ENCODE measurements around the gene NID2.

The NID2 gene

GRCh38 chr14:52067873-52068614 lies 815 bp downstream of the NID2 start:
- peaks cover 12% of the 10 kb centered on the region for H3K36me3 ChIP-seq (ENCODE audit: control insufficient read depth, insufficient read depth, low read length, severe bottlenecking)
- H3K27me3 ChIP-seq (replicated peaks; ENCODE audit: control insufficient read depth, insufficient read depth, low read length): no peaks in the 10 kb centered on the region
- peak overlapping the region; percentile 94 for H3K4me3 ChIP-seq (ENCODE audit: low read length)
- H3K4me1 ChIP-seq (ENCODE audit: control insufficient read depth, insufficient read depth, low read length): peaks cover 47% of the 10 kb centered on the region
- H3K9ac ChIP-seq (ENCODE audit: low read length): peak overlapping the region; percentile 95
- H3K9me3 ChIP-seq (ENCODE audit: control insufficient read depth, low read length): no peaks in the 10 kb centered on the region
- DNase-seq (ENCODE audit: low read depth): peak; percentile 72

- Histone ChIP-seq H3K9me3 (ENCODE audit: control insufficient read depth, low read length) (no peaks in the 10 kb centered on the region), H3K4me1 (ENCODE audit: control insufficient read depth, insufficient read depth, low read length) (peaks cover 65% of the 10 kb centered on the region), H3K27me3 (replicated peaks; ENCODE audit: control insufficient read depth, insufficient read depth, low read length) (no peaks in the 10 kb centered on the region), H3K4me3 (ENCODE audit: low read length) (peak overlapping the region; percentile 37), H3K9ac (ENCODE audit: low read length) (no peak overlapping the region), H3K36me3 (ENCODE audit: control insufficient read depth, insufficient read depth, low read length, severe bottlenecking) (peaks cover 13% of the 10 kb centered on the region)
- no peak for DNase-seq (ENCODE audit: low read depth)
Observed at GRCh38 chr14:52064174-52064573, 4.7 kb downstream of the NID2 start.

- Histone ChIP-seq H3K4me3 (ENCODE audit: low read length) (peak overlapping the region; percentile 37), H3K36me3 (ENCODE audit: control insufficient read depth, insufficient read depth, low read length, severe bottlenecking) (peaks cover 24% of the 10 kb centered on the region), H3K27me3 (replicated peaks; ENCODE audit: control insufficient read depth, insufficient read depth, low read length) (no peaks in the 10 kb centered on the region), H3K4me1 (ENCODE audit: control insufficient read depth, insufficient read depth, low read length) (peaks cover 76% of the 10 kb centered on the region), H3K9me3 (ENCODE audit: control insufficient read depth, low read length) (no peaks in the 10 kb centered on the region), H3K9ac (ENCODE audit: low read length) (peak overlapping the region; percentile 27)
- DNase-seq (ENCODE audit: low read depth): peak; percentile 40
Observed at GRCh38 chr14:52063052-52063462, 5.8 kb downstream of the NID2 start.

- no peak overlapping the region for H3K4me3 ChIP-seq (ENCODE audit: low read length)
- no peaks in the 10 kb centered on the region for H3K27me3 ChIP-seq (replicated peaks; ENCODE audit: control insufficient read depth, insufficient read depth, low read length)
- no peak overlapping the region for H3K9ac ChIP-seq (ENCODE audit: low read length)
- peaks cover 70% of the 10 kb centered on the region for H3K4me1 ChIP-seq (ENCODE audit: control insufficient read depth, insufficient read depth, low read length)
- no peak for DNase-seq (ENCODE audit: low read depth)
- H3K36me3 ChIP-seq (ENCODE audit: control insufficient read depth, insufficient read depth, low read length, severe bottlenecking): peaks cover 27% of the 10 kb centered on the region
- no peaks in the 10 kb centered on the region for H3K9me3 ChIP-seq (ENCODE audit: control insufficient read depth, low read length)
Observed at GRCh38 chr14:52061890-52062289, 7.0 kb downstream of the NID2 start.

GRCh38 chr14:52061390-52061789 lies 7.5 kb downstream of the NID2 start:
- Histone ChIP-seq H3K4me3 (ENCODE audit: low read length) (no peak overlapping the region), H3K9ac (ENCODE audit: low read length) (no peak overlapping the region), H3K9me3 (ENCODE audit: control insufficient read depth, low read length) (no peaks in the 10 kb centered on the region), H3K4me1 (ENCODE audit: control insufficient read depth, insufficient read depth, low read length) (peaks cover 66% of the 10 kb centered on the region), H3K36me3 (ENCODE audit: control insufficient read depth, insufficient read depth, low read length, severe bottlenecking) (peaks cover 22% of the 10 kb centered on the region), H3K27me3 (replicated peaks; ENCODE audit: control insufficient read depth, insufficient read depth, low read length) (no peaks in the 10 kb centered on the region)
- no peak for DNase-seq (ENCODE audit: low read depth)

GRCh38 chr14:52060080-52060479 lies 8.8 kb downstream of the NID2 start:
- H3K9ac ChIP-seq (ENCODE audit: low read length): peak overlapping the region; percentile 69
- H3K9me3 ChIP-seq (ENCODE audit: control insufficient read depth, low read length): no peaks in the 10 kb centered on the region
- H3K4me3 ChIP-seq (ENCODE audit: low read length): peak overlapping the region; percentile 43
- DNase-seq (ENCODE audit: low read depth): no peak
- H3K27me3 ChIP-seq (replicated peaks; ENCODE audit: control insufficient read depth, insufficient read depth, low read length): no peaks in the 10 kb centered on the region
- H3K36me3 ChIP-seq (ENCODE audit: control insufficient read depth, insufficient read depth, low read length, severe bottlenecking): peaks cover 17% of the 10 kb centered on the region
- peaks cover 78% of the 10 kb centered on the region for H3K4me1 ChIP-seq (ENCODE audit: control insufficient read depth, insufficient read depth, low read length)

- H3K27me3 ChIP-seq (replicated peaks; ENCODE audit: control insufficient read depth, insufficient read depth, low read length): no peaks in the 10 kb centered on the region
- peak overlapping the region; percentile 43 for H3K4me3 ChIP-seq (ENCODE audit: low read length)
- peak overlapping the region; percentile 69 for H3K9ac ChIP-seq (ENCODE audit: low read length)
- no peaks in the 10 kb centered on the region for H3K9me3 ChIP-seq (ENCODE audit: control insufficient read depth, low read length)
- DNase-seq (ENCODE audit: low read depth): no peak
- peaks cover 79% of the 10 kb centered on the region for H3K4me1 ChIP-seq (ENCODE audit: control insufficient read depth, insufficient read depth, low read length)
- H3K36me3 ChIP-seq (ENCODE audit: control insufficient read depth, insufficient read depth, low read length, severe bottlenecking): peaks cover 17% of the 10 kb centered on the region
Observed at GRCh38 chr14:52059649-52060048, 9.2 kb downstream of the NID2 start.

- Histone ChIP-seq H3K9me3 (ENCODE audit: control insufficient read depth, low read length) (no peaks in the 10 kb centered on the region), H3K4me3 (ENCODE audit: low read length) (no peak overlapping the region), H3K9ac (ENCODE audit: low read length) (no peak overlapping the region), H3K4me1 (ENCODE audit: control insufficient read depth, insufficient read depth, low read length) (peaks cover 79% of the 10 kb centered on the region), H3K27me3 (replicated peaks; ENCODE audit: control insufficient read depth, insufficient read depth, low read length) (no peaks in the 10 kb centered on the region), H3K36me3 (ENCODE audit: control insufficient read depth, insufficient read depth, low read length, severe bottlenecking) (peaks cover 26% of the 10 kb centered on the region)
- no peak for DNase-seq (ENCODE audit: low read depth)
Observed at GRCh38 chr14:52058341-52058740, 10.5 kb downstream of the NID2 start.

GRCh38 chr14:52055167-52055566 lies 13.7 kb downstream of the NID2 start:
- Histone ChIP-seq H3K36me3 (ENCODE audit: control insufficient read depth, insufficient read depth, low read length, severe bottlenecking) (peaks cover 26% of the 10 kb centered on the region), H3K4me3 (ENCODE audit: low read length) (peak overlapping the region; percentile 43), H3K9me3 (ENCODE audit: control insufficient read depth, low read length) (no peaks in the 10 kb centered on the region), H3K27me3 (replicated peaks; ENCODE audit: control insufficient read depth, insufficient read depth, low read length) (no peaks in the 10 kb centered on the region), H3K9ac (ENCODE audit: low read length) (peak overlapping the region; percentile 70), H3K4me1 (ENCODE audit: control insufficient read depth, insufficient read depth, low read length) (peaks cover 82% of the 10 kb centered on the region)
- no peak for DNase-seq (ENCODE audit: low read depth)

GRCh38 chr14:52054678-52055077 lies 14.2 kb downstream of the NID2 start:
- peaks cover 26% of the 10 kb centered on the region for H3K36me3 ChIP-seq (ENCODE audit: control insufficient read depth, insufficient read depth, low read length, severe bottlenecking)
- peak overlapping the region; percentile 70 for H3K9ac ChIP-seq (ENCODE audit: low read length)
- no peak for DNase-seq (ENCODE audit: low read depth)
- H3K4me1 ChIP-seq (ENCODE audit: control insufficient read depth, insufficient read depth, low read length): peaks cover 82% of the 10 kb centered on the region
- H3K4me3 ChIP-seq (ENCODE audit: low read length): peak overlapping the region; percentile 43
- H3K27me3 ChIP-seq (replicated peaks; ENCODE audit: control insufficient read depth, insufficient read depth, low read length): no peaks in the 10 kb centered on the region
- H3K9me3 ChIP-seq (ENCODE audit: control insufficient read depth, low read length): no peaks in the 10 kb centered on the region

- Histone ChIP-seq H3K9me3 (ENCODE audit: control insufficient read depth, low read length) (no peaks in the 10 kb centered on the region), H3K27me3 (replicated peaks; ENCODE audit: control insufficient read depth, insufficient read depth, low read length) (no peaks in the 10 kb centered on the region), H3K4me3 (ENCODE audit: low read length) (peak overlapping the region; percentile 58), H3K9ac (ENCODE audit: low read length) (peak overlapping the region; percentile 80), H3K36me3 (ENCODE audit: control insufficient read depth, insufficient read depth, low read length, severe bottlenecking) (peaks cover 14% of the 10 kb centered on the region), H3K4me1 (ENCODE audit: control insufficient read depth, insufficient read depth, low read length) (peaks cover 82% of the 10 kb centered on the region)
- no peak for DNase-seq (ENCODE audit: low read depth)
Observed at GRCh38 chr14:52053044-52053443, 15.8 kb downstream of the NID2 start.

All from adipocyte (in vitro differentiated cells).